ENCODE results near the gene PTPRB.
"Not testable (repeated sequence)": the region's sequence is repeated elsewhere in the genome, so short reads cannot be mapped to it uniquely, and the experiment has no call there.

The PTPRB gene

DNA sequence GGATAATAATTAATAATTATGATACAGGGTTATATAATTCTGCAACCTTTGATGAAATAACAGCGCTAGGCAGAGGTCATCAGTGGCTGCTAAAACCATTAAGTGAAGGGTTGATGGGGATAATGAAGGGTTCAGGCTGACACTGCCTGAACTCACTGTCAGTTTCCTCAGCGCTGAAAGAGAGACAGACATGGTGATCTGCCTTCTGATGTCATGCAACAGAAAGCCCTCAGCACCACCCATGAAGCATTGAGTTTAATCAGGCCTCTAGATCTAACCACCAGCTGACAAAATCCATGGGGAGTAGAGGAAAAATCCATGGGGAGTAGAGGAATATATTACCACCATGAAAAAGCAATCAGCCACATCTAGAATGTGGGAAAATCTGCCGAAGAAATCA, 107.6 kb downstream of the PTPRB start:
- TF ChIP-seq CTCF (conservative IDR thresholded peaks at IDR 0.05; ENCODE audit: control insufficient read depth, insufficient read depth, low read depth, low read length), result no peak
- no peak for DNase-seq (ENCODE audit: low read depth)
- H3K4me3 ChIP-seq (ENCODE audit: control insufficient read depth, low read depth, low read length), result no peak overlapping the region

DNA sequence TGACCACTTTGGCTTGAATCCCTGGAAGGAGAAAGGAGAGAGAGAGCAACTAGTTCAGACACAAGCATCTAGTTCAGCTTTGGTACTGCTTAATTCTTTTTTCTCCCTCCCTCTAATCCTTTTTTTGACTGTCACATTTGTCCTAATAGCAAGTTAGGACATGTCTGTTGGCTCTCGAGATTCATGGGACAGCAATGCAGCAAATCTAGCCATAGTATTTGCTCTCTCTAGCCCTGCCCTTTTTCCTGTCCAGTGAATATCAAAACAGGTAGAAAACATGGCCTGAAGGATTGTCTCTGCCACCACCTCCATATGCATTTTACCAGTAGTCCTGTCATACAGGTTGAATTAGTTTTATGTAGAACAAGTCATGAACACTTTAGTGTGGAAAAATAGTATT, 116.4 kb downstream of the PTPRB start:
- no peak for TF ChIP-seq CTCF (conservative IDR thresholded peaks at IDR 0.05; ENCODE audit: control insufficient read depth, insufficient read depth, low read depth, low read length)
- DNase-seq (ENCODE audit: low read depth), result no peak
- H3K4me3 ChIP-seq (ENCODE audit: control insufficient read depth, low read depth, low read length), result no peak overlapping the region

- no peak for TF ChIP-seq CTCF (conservative IDR thresholded peaks at IDR 0.05; ENCODE audit: control insufficient read depth, insufficient read depth, low read depth, low read length)
- DNase-seq (ENCODE audit: low read depth), result no peak
- no peak overlapping the region for H3K4me3 ChIP-seq (ENCODE audit: control insufficient read depth, low read depth, low read length)
Measured at GRCh38 chr12:70513426-70513825, 123.8 kb downstream of the PTPRB start.

- H3K4me3 ChIP-seq (ENCODE audit: control insufficient read depth, low read depth, low read length), result no peak overlapping the region
- no peak for TF ChIP-seq CTCF (conservative IDR thresholded peaks at IDR 0.05; ENCODE audit: control insufficient read depth, insufficient read depth, low read depth, low read length)
- DNase-seq (ENCODE audit: low read depth), result peak; percentile 0
Measured at GRCh38 chr12:70508178-70508577, 129.1 kb downstream of the PTPRB start.

DNA sequence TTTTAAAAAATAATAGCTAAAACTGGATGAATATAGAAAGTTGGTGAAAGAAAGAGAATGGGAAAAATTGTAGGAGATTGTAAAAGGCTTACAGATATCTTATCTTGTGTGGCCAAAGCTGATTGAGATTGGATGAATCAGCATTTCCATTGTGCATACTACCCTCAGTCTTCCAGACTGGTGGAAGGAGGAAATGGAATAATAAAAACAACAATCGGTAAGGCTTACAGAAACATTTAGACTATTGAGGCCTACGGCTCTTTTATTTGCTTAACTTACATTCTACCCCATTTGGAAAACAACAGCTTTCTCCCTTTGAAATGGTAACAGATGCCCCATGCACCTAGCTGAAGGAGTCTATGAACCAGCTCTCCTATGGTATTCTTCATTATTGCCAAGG, 129.8 kb downstream of the PTPRB start:
- TF ChIP-seq CTCF (conservative IDR thresholded peaks at IDR 0.05; ENCODE audit: control insufficient read depth, insufficient read depth, low read depth, low read length), result no peak
- H3K4me3 ChIP-seq (ENCODE audit: control insufficient read depth, low read depth, low read length), result no peak overlapping the region
- no peak for DNase-seq (ENCODE audit: low read depth)

- no peak for DNase-seq (ENCODE audit: low read depth)
- no peak overlapping the region for H3K4me3 ChIP-seq (ENCODE audit: control insufficient read depth, low read depth, low read length)
- no peak for TF ChIP-seq CTCF (conservative IDR thresholded peaks at IDR 0.05; ENCODE audit: control insufficient read depth, insufficient read depth, low read depth, low read length)
Measured at GRCh38 chr12:70497508-70497907, 139.7 kb downstream of the PTPRB start.

GRCh38 chr12:70492904-70493303, 144.3 kb downstream of the PTPRB start:
- not testable (repeated sequence) for DNase-seq (ENCODE audit: low read depth); H3K4me3 ChIP-seq (ENCODE audit: control insufficient read depth, low read depth, low read length)

DNA sequence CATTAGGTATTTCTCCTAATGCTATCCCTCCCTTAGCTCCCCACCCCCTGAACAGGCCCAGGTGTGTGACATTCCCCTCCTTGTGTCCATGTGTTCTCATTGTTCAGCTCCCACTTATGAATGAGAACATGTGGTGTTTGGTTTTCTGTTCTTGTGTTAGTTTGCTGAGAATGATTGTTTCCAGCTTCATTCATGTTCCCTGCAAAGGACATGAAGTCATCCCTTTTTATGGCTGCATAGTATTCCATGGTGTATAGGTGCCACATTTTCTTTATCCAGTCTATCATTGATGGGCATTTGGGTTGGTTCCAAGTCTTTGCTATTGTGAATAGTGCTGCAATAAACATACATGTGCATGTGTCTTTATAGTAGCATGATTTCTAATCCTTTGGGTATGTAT, 146.3 kb downstream of the PTPRB start:
- not testable (repeated sequence) for H3K4me3 ChIP-seq (ENCODE audit: control insufficient read depth, low read depth, low read length); DNase-seq (ENCODE audit: low read depth)
